Stimulated activated naive CD4-positive, alpha-beta T cell (primary cell): Measurements from ENCODE around the gene HAL.

Experiments
- DNase-seq, 6 experiments: peaks; one replicate each; lab custom pipeline; 2025; lab: John Stamatoyannopoulos, UW

Gene HAL, protein sequence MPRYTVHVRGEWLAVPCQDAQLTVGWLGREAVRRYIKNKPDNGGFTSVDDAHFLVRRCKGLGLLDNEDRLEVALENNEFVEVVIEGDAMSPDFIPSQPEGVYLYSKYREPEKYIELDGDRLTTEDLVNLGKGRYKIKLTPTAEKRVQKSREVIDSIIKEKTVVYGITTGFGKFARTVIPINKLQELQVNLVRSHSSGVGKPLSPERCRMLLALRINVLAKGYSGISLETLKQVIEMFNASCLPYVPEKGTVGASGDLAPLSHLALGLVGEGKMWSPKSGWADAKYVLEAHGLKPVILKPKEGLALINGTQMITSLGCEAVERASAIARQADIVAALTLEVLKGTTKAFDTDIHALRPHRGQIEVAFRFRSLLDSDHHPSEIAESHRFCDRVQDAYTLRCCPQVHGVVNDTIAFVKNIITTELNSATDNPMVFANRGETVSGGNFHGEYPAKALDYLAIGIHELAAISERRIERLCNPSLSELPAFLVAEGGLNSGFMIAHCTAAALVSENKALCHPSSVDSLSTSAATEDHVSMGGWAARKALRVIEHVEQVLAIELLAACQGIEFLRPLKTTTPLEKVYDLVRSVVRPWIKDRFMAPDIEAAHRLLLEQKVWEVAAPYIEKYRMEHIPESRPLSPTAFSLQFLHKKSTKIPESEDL

DNA sequence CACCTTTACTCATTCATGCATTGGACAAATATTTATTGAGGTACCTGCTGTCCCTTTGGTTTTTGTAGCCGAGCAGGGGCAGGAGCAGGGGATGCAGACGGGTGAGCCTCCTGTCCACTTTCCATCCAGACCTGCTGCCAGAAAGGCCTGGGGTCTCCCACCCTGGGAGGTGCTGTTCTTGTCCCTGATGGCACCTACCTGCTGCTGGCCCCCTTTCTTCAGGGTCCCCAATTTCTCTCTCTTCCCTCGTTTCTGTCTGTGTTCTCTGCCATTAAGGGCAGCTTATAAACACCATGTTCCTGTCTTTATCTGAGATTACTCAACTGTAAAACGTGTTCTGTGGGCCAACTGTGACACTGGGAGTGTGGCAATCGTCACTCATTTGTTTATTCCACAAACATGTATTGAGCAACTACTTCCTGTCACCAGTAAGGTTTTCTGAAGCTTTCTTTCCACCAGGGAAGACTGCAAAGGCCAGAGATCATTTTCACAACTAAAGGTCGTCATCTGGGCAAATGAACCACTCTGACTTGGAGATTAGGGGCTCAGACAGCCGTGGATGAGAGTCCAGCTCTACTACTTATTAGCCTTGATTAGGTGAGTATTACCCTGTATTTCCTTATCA is at the start of gene HAL:
HAL (minus strand) TSS at position 311 of the 625 bp plus-strand sequence. CDS start 434 bp downstream, outside the sequence.
- no peak for DNase-seq

- DNase-seq: no peak
Observed at GRCh38 chr12:96045566-96045965, 49.4 kb upstream of the HAL start.

DNA sequence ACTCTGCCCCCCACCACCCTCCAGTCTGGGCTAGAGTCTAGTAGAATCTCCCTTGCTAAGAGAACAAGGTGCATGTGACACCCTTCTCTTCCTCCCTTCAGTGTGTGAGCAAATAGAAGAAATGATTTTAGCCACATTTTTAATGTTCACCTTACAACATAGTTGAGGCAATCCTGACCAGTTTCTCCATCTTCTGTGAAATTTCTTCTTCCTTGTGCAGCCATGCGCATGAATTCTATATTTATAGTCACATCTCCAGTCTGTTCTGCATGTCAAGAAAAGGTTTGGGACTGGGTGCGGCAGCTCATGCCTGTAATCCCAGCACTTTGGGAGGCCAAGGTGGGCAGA is 48.8 kb upstream of the HAL start:
- DNase-seq: no peak

GRCh38 chr12:96044017-96044942 is 48.1 kb upstream of the HAL start:
- no peak for DNase-seq

- DNase-seq: no peak
Observed at GRCh38 chr12:96041181-96041580, 45.0 kb upstream of the HAL start.

DNA sequence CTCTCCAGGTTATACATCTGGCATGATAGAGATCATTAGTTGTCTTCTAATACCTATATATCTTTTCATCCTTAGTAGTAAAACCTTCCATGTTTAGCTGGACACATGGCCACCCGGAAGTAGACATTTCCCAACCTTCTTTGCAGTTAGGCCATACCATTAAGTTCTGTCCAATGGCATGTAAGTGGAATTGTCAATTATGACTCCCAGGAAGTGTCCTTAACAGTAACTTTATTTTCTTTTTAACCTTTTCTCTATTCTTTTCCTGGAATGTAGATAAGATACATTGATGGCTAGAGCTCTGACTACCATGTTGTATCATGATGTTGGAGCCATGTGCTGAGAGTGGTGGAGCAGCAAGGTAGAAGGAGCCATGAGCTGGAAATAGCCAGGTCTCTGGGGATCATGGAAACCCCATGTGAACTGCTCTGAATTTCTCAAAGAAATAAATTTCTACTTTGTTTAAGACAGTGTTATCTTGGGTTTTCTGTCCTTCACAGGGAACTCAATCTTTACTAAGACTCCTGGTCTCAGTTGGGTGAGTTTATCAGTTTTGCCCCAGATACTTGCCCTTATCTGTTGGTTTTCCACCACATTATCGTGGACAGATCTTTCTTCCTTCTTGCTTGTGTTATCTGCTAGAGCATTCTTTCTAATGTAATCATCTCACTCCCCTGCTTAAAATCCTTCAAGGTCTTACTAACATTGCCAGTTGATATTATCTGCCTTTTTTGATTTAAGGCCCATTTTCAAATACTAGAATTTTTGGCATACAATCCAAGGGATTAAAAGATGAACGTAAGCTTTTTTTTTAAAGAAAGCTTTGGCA is 44.4 kb upstream of the HAL start:
- DNase-seq: no peak

GRCh38 chr12:96039516-96039915 is 43.4 kb upstream of the HAL start:
- DNase-seq: no peak

GRCh38 chr12:96036765-96037455 is 40.8 kb upstream of the HAL start:
- no peak for DNase-seq

DNA sequence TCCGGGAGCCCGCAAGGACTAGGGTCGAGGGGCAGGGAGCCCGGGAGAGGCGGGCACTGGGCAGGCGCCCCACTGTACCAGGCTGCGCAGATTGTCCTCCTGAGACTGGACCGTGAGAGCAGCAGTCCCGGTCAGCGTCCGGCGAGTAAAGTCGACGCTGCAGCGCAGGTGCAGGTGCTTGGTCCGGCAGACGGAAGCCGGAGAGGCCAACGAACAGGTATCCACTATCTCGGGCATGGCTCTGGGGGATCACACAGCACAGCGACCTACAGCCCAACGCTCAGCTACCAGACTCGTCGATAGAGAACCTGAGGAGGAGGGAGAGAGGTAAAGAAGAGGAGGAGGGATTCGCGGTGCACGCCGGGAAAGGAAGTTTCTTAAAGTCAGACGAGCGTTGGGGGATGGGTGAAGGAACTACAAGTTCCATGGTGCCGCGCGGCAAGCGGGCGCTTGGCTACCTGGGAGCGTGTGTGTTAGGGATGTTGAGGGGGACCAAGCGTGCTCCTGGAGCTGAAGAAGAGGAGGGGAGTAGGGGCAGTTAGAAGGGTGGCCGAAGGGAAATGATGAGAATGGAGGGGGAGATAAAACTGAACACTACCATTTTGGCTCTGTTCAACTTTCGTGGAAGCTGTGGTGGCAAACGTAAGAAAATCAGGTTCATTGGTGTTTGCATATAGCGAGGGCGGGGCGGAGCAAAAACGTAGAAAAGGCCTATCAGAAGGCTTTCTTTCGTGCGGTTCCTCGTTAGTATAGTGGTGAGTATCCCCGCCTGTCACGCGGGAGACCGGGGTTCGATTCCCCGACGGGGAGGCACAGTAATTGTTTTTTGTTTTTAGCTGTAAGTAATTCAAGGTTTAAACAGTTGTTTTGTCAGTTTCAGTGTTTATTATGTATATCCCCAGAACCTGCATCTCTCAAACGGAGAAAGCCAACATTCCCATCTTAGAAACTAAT is 39.4 kb upstream of the HAL start, which contains the start of gene LTA4H:
LTA4H (minus strand) TSS at position 305 of the 954 bp plus-strand sequence; CDS start at position 237, 68 bp downstream.
- peak; percentile 93 to 100 (median 96) for DNase-seq

- DNase-seq: peak in 3 of 6 experiments; percentile 15 to 18 (median 18)
Observed at GRCh38 chr12:96034621-96035282, 38.6 kb upstream of the HAL start.

DNA sequence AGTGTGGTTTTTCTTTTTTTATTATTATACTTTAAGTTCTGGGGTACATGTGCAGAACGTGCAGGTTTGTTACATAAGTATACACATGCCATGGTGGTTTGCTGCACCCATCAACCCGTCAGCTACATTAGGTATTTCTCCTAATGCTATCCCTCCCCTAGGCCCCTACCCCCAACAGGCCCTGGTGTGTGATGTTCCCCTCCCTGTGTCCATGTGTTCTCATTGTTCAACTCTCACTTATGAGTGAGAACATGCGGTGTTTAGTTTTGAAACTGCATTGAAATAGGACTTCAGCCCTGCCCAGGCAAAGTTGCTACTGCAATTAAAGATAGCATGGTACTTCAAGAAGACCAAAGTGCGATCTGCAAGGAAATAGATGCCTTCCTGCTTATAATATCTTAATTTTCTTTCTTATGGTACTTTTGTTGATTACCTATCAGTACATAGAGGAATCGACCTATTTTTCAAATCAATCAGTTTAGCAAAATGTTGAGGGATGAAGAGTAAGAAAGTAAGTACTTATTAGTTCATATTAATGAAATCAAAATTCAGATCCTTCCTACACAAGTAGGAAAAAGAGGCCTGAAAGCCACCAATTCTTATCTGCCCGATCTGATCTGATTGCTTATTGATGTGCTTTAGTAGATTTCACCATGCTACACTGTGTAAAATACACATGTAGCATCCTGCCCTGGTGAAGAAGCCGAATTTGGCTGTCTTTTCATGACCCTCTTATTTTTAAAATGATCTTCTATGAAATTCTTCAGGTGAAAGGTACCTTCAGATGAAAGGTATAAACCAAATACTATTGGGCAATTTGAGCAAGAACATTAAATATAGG is 37.6 kb upstream of the HAL start:
- DNase-seq: no peak

DNA sequence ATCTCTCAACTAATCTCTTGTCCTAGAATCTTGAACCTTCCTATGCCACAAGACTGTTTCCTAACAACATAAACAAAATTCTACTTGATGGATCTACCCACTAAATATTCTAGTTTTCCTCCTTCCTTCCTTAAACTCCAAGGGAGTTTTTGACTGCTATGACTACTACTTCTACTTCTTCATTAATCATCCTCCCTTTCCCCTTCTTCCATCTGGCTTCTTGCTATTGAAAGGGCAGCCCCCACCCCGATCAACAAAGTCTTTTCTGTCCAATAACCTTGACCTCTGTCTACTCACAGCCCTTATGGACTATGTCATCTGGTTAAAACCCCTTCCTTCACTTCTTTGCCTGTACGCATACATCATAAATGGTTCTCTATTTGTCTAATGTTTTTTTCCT is 33.7 kb upstream of the HAL start:
- DNase-seq: no peak

GRCh38 chr12:96028538-96028937 is 32.4 kb upstream of the HAL start:
- DNase-seq: no peak

- DNase-seq: no peak
Observed at GRCh38 chr12:96026331-96026730, 30.2 kb upstream of the HAL start.

DNA sequence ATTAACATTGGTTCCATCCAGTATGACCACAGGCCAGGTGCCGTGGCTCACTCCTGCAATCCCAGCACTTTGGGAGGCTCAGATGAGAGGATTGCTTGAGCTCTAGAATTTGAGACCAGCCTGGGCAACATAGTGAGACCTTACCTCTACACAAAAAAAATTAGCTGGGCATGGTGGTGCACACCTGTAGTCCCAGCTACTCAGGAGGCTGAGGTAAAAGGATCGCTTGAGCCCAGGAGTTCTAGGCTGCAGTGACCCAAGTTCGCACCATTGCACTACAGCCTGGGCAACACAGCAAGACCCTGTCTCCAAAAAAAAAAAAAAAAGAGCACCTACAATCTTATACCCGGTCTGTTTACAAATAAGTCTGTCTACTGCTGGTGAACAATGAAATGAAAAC is 29.4 kb upstream of the HAL start:
- no peak for DNase-seq

DNA sequence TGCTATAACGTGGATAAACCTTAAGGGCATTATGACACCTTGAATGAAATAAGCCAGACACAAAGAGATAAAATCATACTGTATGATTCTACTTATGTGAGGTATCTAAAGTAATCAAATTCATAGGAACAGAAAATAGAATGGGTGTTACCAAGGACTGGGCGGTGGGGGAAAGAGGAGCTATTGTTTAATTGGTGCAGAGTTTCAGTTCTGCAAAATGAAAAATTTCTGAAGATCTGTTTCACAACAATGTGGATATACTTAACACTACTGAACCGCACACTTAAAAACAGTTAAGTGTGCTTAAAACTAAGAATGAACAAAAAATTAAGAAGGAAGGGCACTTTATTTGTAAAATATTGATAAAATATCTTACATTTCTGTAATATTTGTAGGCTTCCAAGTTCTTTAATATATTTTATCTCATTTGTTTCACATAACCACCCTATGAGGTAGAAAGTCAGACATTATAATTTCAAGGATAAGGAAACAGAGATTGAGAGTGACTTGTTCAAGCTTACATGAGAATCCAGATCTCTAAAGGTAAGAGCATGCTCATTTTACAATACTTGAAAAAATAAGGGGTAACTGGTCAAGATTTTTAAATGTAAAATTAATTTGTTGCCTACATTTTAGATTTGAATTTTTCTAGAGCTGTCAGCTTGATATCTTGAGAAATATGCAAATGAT is 24.3 kb upstream of the HAL start:
- no peak for DNase-seq

GRCh38 chr12:96015672-96016071 is 19.5 kb upstream of the HAL start:
- DNase-seq: no peak
